Bone marrow (tissue), 2 donors: Measurements from ENCODE around the gene KCNAB2.
"Not testable (repeated sequence)": the region's sequence is repeated elsewhere in the genome, so short reads cannot be mapped to it uniquely, and the experiment has no call there.

Experiments
- DNase-seq, 2 donors: peaks; one replicate each; lab custom pipeline; 2025; lab: John Stamatoyannopoulos, UW

Gene KCNAB2

DNA sequence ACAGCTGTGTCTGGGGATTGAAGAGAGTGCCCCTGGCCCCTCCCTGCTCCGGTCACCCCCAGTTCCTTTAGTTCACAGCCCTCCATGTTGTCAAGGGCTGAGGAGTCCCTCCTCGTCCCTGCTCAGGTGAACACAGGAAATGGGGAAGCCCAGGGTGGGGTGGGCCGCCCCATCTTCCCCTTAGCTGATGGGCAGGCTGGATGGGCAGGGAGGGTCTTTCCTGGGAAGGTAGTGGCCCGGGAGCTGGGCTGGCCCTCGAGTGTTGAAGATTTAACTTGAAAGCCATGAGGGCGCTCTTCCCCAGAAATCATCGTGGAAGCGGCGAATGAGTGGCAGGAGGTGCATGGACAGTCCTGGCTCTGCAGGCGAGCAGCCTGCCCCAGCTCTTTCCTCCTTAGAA, 35.1 kb upstream of the KCNAB2 start:
- no peak for DNase-seq

DNA sequence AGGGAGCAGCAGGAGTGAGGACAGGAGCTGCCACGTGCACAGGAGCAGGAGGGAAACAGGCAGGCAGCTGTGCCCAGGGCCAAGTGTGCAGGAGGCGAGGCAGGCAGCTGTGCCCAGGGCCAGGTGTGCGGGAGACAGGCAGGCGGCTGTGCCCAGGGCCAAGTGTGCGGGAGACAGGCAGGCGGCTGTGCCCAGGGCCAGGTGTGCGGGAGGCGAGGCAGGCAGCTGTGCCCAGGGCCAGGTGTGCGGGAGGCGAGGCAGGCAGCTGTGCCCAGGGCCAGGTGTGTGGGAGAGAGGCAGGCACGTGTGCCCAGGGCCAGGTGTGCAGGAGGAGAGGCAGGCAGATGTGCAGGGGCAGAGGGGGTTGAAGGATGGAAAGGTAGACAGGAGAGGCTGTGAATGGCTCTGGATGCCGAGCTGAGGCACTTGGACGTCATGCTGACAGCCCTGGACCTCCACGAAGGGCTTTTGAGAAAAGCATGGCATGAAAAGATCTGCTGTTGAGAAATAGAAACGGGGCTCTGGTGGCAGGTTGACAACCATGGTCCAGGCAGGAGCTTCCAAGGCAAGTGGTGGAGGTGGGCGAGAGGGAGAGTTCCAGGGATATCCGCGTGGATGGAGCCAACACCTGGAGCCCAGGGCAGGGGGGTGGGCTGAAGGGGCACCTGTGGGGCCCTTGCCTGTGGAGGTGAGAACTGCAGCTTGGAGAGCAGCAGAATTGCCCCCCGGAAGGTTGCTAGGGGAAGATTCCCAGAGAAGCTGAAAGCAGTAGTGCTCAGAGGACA, 34.3 kb upstream of the KCNAB2 start:
- DNase-seq: no peak

- DNase-seq: no peak
Measured at GRCh38 chr1:6011946-6012258, 33.8 kb upstream of the KCNAB2 start.

DNA sequence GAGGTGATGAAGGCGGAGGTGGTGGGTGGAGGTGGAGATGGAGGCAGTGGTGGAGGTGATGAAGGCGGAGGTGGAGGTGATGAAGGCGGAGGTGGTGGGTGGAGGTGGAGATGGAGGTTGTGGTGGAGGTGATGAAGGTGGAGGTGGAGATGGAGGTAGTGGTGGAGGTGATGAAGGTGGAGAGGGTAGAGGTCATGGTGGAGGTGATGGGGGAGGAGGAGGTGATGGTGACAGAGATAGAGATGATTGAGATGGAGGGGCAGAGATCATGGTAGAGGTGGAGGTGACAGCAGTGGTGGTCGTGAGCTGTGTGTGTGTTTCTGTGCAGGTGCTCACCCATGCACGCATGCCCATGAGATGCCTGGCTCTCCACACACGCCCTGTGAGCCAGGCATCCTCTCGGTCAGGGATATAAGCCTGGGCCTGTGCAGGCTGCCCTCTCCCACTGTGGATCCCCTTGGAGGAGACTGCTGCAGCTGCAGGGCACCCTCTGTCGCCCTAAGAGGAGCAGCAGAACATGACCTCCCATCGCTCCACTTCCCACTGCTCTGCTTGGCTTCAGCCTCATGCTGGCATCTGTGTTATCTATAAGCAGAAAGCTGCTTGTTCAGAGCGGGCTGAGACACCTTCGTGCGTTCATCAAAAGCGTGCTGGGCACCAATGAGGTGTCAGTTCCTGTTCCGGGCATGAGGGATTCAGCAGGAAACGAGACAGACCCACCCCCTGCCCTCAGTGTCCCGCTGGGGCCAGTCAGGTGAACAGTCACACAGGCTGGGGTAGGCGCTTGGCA, 33.0 kb upstream of the KCNAB2 start:
- no peak for DNase-seq

- no peak for DNase-seq
Measured at GRCh38 chr1:6013491-6013890, 32.2 kb upstream of the KCNAB2 start.

DNA sequence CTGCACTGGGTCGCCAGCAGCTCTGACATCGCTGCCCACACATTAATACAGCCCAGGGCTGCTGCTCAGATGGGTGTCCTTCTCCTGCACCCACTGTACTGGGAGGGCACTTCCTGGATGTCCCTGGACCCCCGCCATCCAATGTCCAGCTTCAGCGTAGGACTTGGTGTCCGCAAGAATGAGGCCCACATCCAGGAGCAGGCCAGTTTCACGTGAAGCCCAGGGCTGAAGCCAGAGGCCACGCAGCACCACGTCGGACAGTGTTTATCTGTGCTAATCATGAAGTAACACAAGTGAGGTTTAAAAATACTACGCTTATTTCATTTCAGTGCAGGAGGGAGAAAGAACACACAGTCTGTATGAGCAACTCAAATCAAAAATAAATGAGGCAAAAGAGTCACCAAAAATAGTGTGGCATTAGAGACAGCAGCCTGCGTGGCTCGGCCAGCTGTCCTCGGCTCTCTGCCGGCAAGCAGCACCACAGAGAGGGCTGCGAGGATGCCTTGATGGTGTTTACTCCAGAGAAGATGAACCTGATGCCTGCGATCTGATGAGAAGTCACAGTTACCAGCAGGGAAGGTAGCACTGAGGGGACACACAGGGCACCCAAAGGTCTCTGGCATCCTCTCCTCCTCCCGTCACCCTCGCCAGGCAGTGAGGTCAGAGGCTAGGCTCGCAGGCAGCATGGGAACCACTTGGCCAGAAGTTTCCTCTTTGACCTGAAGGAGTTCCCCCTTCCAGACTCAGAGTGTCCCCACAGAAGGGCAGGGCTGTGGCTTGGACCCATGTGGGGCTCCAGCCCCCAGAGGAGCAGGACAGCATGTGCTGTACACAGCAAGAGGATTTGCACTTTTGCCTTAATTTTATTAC, 31.3 kb upstream of the KCNAB2 start:
- DNase-seq: no peak

- no peak for DNase-seq
Measured at GRCh38 chr1:6016191-6016865, 29.4 kb upstream of the KCNAB2 start.

- not testable (repeated sequence) for DNase-seq
Measured at GRCh38 chr1:6017654-6018053, 28.0 kb upstream of the KCNAB2 start.

DNA sequence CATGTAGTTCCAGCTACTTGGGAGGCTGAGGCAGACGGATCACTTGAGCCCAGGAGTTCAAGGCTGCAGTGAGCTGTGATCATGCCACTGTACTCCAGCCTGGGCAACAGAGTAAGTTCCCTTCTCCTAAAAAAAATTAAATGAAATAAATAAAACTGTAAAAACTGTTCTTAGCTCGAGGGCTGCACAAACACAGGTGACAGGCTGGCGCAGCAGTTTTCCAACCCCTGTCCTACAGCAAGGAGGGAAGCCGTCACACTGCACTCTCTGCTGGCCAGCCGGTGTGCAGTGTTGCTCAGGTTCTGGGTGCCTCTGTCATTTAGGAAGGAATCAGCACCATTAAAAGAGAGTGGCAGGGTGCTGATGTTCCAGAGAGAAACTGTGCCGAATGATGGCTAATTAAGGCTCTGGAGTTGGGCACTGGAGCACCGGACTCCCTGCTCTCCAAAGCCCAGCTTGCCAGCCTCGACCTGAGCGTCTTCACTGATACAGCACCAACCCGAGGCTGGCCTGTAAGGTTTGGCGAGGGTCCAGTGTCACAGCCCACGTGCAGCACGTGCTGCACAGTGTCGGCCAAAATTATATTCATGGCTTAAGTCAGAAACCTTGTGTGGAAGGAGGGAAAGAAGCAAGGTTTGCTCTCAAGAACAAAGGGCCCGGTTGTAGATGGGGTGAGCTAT, 26.4 kb upstream of the KCNAB2 start:
- DNase-seq: no peak

DNA sequence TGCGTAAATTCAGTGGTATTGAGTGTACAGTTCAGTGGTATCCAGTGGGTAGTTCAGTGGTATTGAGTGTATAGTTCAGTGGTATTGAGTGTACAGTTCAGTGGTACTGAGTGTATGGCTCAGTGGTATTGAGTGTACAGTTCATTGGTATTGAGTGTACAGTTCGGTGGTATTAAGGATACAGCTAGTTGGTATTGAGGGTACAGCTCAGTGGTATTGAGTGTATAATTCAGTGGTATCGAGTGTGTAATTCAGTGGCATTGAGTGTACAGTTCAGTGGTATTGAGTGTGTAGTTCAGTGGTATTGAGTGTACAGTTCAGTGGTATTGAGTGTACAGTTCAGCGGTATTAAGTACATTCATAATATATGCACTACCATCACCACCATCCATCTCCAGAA, 23.5 kb upstream of the KCNAB2 start:
- no peak for DNase-seq

DNA sequence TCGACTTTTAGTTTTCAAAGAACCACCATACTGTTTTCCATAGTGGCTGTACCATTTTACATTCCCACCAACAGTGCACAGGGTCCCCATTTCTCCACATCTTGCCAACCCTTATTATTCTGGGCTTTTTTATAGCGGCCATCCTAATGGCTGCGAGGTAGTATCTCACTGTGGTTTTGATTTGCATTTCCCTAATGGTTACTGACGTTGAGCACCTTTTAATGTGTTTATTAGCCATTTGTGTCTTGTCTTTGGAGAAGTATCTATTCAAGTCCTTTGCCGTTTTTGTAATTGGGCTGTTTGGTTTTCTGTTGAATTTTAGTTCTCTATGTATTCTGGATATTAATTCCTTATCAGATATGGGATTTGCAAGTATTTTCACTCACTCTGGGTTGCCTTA, 22.3 kb upstream of the KCNAB2 start:
- no peak for DNase-seq

GRCh38 chr1:6024376-6024775, 21.3 kb upstream of the KCNAB2 start:
- no peak for DNase-seq

- DNase-seq: peak in 1 of 2 donors; percentile 45
Measured at GRCh38 chr1:6025269-6026094, 20.2 kb upstream of the KCNAB2 start.

GRCh38 chr1:6026095-6026809, 19.4 kb upstream of the KCNAB2 start:
- peak; percentile 54 to 94 for DNase-seq

GRCh38 chr1:6027591-6027990, 18.1 kb upstream of the KCNAB2 start:
- no peak for DNase-seq

DNA sequence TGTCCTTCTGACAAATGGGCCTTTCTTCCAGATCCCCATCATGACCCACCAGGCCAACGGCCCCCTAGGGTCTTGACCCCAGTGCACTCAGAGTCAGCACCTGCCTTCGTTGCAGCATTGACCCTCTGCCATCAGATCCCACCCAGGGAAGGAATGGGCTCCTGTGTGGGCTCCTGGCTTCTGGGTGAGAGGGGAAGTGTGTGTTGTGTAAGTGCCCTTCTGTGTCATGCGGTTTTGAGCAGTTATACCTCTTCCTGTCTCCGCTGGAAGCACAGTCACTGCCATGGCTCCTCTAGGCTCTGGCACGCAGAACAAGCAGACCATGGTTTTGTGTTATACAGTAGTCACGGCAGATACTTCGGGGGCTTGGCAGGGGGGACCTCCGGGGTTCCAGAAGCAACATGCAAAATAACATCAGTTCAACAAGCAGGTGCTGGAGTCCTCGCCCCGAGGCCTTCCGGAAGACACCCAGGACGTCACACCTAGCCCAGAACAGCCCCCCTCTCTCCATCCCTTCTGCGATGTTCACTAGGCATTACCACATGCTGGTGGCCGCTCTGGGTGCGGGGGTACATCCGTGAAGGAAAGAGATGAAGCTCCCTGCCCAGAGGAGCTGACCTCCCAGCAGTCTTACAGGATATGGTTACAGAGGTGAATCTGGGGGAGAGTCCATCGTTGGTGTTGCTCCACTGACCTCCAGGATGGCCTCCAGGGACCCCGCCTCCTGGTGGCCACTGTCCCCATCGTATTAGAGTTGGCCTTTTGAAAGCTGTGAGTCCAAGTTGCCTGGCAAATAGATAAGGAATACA, 17.4 kb upstream of the KCNAB2 start:
- DNase-seq: peak; percentile 50 to 90

DNA sequence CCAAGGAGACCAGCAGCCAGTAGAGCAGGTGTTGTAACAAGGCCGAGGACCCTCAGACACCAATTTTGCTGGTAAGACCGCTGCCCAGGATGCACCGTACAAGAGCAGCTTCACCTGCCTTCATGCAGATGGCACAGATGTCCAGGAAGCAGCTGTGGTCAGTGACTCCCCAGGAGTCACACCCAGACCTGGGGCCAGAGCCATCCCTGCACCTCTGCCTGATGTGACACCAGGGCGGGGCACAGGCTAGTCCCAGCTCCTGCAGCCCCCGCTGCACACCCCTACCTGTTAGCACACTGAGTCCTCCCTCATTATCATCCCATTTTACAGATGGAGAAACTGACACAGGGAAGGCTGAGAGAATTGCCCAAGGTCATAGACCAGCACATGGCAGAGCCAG, 16.3 kb upstream of the KCNAB2 start:
- DNase-seq: no peak

GRCh38 chr1:6030132-6030531, 15.6 kb upstream of the KCNAB2 start:
- no peak for DNase-seq
